Common myeloid progenitor, CD34-positive (primary cell): ENCODE results near the gene NR2C2.

Source experiments
- CTCF ChIA-PET: fragments of 350-600 bp; sonication (Branson Sonifier 250); formaldehyde crosslinking; loops from one replicate; lab custom pipeline; 2021; ENCODE audit warnings: antibody characterized with exemption; lab: Charles Lee
- POLR2A ChIA-PET: fragments of 350-600 bp; sonication (Branson Sonifier 250); formaldehyde crosslinking; loops from one replicate; lab custom pipeline; 2021; ENCODE audit warnings: antibody characterized with exemption; lab: Charles Lee
- DNase-seq, 3 donors: peaks; one replicate each; pipeline versions ENCODE4 v3.0.0 to v3.0.0-alpha.2; 2013
- H3K27ac ChIP-seq, 2 experiments: 1 replicate in 1 of 2; 2 replicates in 1 of 2; pipeline ENCODE4 v1.7.0; 2013; ENCODE audit warnings: inconsistent platforms in 2 of 2, low read length in 2 of 2, mild to moderate bottlenecking in 2 of 2, low read depth in 1 of 2, moderate library complexity in 1 of 2; ENCODE audit not compliant: severe bottlenecking in 2 of 2, insufficient read depth in 1 of 2, poor library complexity in 1 of 2
- H3K27me3 ChIP-seq, 5 experiments: replicated peaks in 2 of 5; 1 replicate in 3 of 5; 2 replicates in 2 of 5; pipeline versions ENCODE4 v1.6.1 to v1.7.0; 2013; ENCODE audit warnings: low read length in 4 of 5, mild to moderate bottlenecking in 2 of 5, moderate library complexity in 2 of 5, inconsistent platforms in 1 of 5; ENCODE audit not compliant: insufficient read depth in 5 of 5, control insufficient read depth in 4 of 5
- H3K36me3 ChIP-seq, 4 experiments: 1 replicate in 2 of 4; 2 replicates in 2 of 4; pipeline versions ENCODE4 v1.6.1 to v1.7.0; 2013; ENCODE audit warnings: low read length in 3 of 4, control low read depth in 1 of 4, mild to moderate bottlenecking in 1 of 4; ENCODE audit not compliant: control insufficient read depth in 4 of 4, insufficient read depth in 4 of 4
- H3K4me1 ChIP-seq, 4 experiments: 1 replicate in 3 of 4; 2 replicates in 1 of 4; pipeline versions ENCODE4 v1.6.1 to v1.7.1; 2013; ENCODE audit warnings: low read length in 3 of 4, mild to moderate bottlenecking in 3 of 4, control low read depth in 1 of 4, inconsistent platforms in 1 of 4, moderate library complexity in 1 of 4; ENCODE audit not compliant: control insufficient read depth in 4 of 4, insufficient read depth in 4 of 4; ENCODE audit errors: control extremely low read depth in 1 of 4
- H3K4me3 ChIP-seq, 7 experiments: 1 replicate in 4 of 7; 2 replicates in 3 of 7; pipeline versions ENCODE4 v1.5.1 to v1.7.0; 2013; ENCODE audit warnings: mild to moderate bottlenecking in 7 of 7, low read length in 6 of 7, moderate library complexity in 6 of 7, inconsistent platforms in 2 of 7, low read depth in 2 of 7, control low read depth in 1 of 7; ENCODE audit not compliant: insufficient read depth in 4 of 7, control insufficient read depth in 1 of 7; ENCODE audit errors: extremely low read depth in 1 of 7
- H3K9me3 ChIP-seq, 5 experiments: 1 replicate in 4 of 5; 2 replicates in 1 of 5; pipeline versions ENCODE4 v1.6.1 to v1.7.1; 2013; ENCODE audit warnings: low read length in 4 of 5, mild to moderate bottlenecking in 2 of 5, inconsistent platforms in 1 of 5, low read depth in 1 of 5, moderate library complexity in 1 of 5; ENCODE audit not compliant: control insufficient read depth in 4 of 5, insufficient read depth in 2 of 5; ENCODE audit errors: control extremely low read depth in 1 of 5
- WGBS: methylation state at CpG from one replicate; pipeline ENCODE4 v1.1.5; 2013; ENCODE audit not compliant: insufficient coverage; 5-methylcytosine and 5-hydroxymethylcytosine counted together

The NR2C2 gene

GRCh38 chr3:15092686-15093085 lies 145.3 kb downstream of the NR2C2 start:
- H3K9me3 ChIP-seq, result no peaks in the 10 kb centered on the region
- ChIA-PET CTCF (interaction anchor here (1.0 kb wide), 1 partner anchor 8 kb away, joined by 3 read pairs; no protein-coding TSS in a partner anchor), POLR2A (no interaction called here)

GRCh38 chr3:15094187-15094875 lies 146.9 kb downstream of the NR2C2 start:
- CTCF ChIA-PET, result no interaction called here

More at GRCh38 chr3:15092686-15093085, 145.3 kb downstream of the NR2C2 start:
- Histone ChIP-seq H3K27ac (no peak overlapping the region), H3K27me3 (no peaks in the 10 kb centered on the region), H3K4me3 (no peak overlapping the region), H3K36me3 (peaks cover 11 to 57% (median 40%) of the 10 kb centered on the region in 4 experiments), H3K4me1 (peaks cover 7 to 16% (median 9%) of the 10 kb centered on the region in 4 experiments)
- WGBS, result 94% methylated on average over 1 of the region's 1 CpG
- DNase-seq, result no peak

GRCh38 chr3:15096046-15096445 lies 148.7 kb downstream of the NR2C2 start:
- WGBS, result 77% methylated on average over 3 of the region's 3 CpGs
- H3K4me3 ChIP-seq, result no peak overlapping the region
- H3K9me3 ChIP-seq, result no peaks in the 10 kb centered on the region
- no peak for DNase-seq
- CTCF ChIA-PET, result no interaction called here
- H3K27me3 ChIP-seq, result no peaks in the 10 kb centered on the region
- H3K4me1 ChIP-seq, result peaks cover 7 to 33% (median 26%) of the 10 kb centered on the region in 4 experiments
- POLR2A ChIA-PET, result no interaction called here
- H3K36me3 ChIP-seq, result peaks cover 8 to 38% (median 27%) of the 10 kb centered on the region in 4 experiments
- H3K27ac ChIP-seq, result no peak overlapping the region

More at GRCh38 chr3:15094187-15094875, 146.9 kb downstream of the NR2C2 start:
- H3K4me1 ChIP-seq, result peaks cover 7 to 26% (median 19%) of the 10 kb centered on the region in 4 experiments
- DNase-seq, result no peak
- 93% methylated on average over 3 of the region's 5 CpGs for WGBS
- POLR2A ChIA-PET, result no interaction called here
- H3K36me3 ChIP-seq, result peaks cover 11 to 47% (median 33%) of the 10 kb centered on the region in 4 experiments
- H3K27ac ChIP-seq, result no peak overlapping the region
- H3K27me3 ChIP-seq, result no peaks in the 10 kb centered on the region
- H3K4me3 ChIP-seq, result no peak overlapping the region
- no peaks in the 10 kb centered on the region for H3K9me3 ChIP-seq

- H3K4me1 ChIP-seq, result peaks cover 7 to 41% (median 34%) of the 10 kb centered on the region in 4 experiments
- H3K27ac ChIP-seq, result peak overlapping the region in 1 of 2 experiments; percentile 92
- peak overlapping the region in 6 of 7 experiments; percentile 75 to 98 (median 92) for H3K4me3 ChIP-seq
- DNase-seq, result peak; percentile 72 to 92 (median 91)
- no peaks in the 10 kb centered on the region for H3K9me3 ChIP-seq
- 26% methylated on average over 5 of the region's 6 CpGs for WGBS
- ChIA-PET POLR2A (no interaction called here), CTCF (interaction anchor here (0.6 to 3.2 kb wide), 6 partner anchors 11 to 458 kb away, joined by 3 to 10 read pairs (median 3); no protein-coding TSS in a partner anchor)
- peaks cover 8 to 30% (median 26%) of the 10 kb centered on the region in 4 experiments for H3K36me3 ChIP-seq
- H3K27me3 ChIP-seq, result no peaks in the 10 kb centered on the region
These were observed 150.5 kb downstream of the NR2C2 start for GRCh38 chr3:15097891-15098290.
